Measurements from ENCODE around the gene RNF157. TPM values are rescaled to one million over a fixed set of nuclear protein-coding genes. Genes with fewer than 3 reads are reported as not detected.
"Not testable (repeated sequence)": the region's sequence is repeated elsewhere in the genome, so short reads cannot be mapped to it uniquely, and the experiment has no call there.

Gene RNF157
- total and polyA plus RNA-seq, 4 donors, result 0.36 to 3.8 (median 1.8) TPM

GRCh38 chr17:76248013-76248782 is 7.9 kb upstream of the RNF157 start:
- Histone ChIP-seq H3K36me3 (ENCODE audit: control insufficient read depth in 1 of 2, insufficient read depth in 2 of 2, low read length in 1 of 2) (no peaks in the 10 kb centered on the region), H3K27me3 (ENCODE audit: control insufficient read depth in 1 of 2, insufficient read depth in 2 of 2, low read length in 1 of 2) (peaks cover 0 to 2% of the 10 kb centered on the region in 2 donors), H3K4me3 (ENCODE audit: low read length in 2 of 2) (no peak overlapping the region), H3K4me1 (ENCODE audit: control insufficient read depth in 1 of 2, insufficient read depth in 2 of 2, low read length in 2 of 2) (no peaks in the 10 kb centered on the region), H3K27ac (ENCODE audit: low read depth in 1 of 2, low read length in 2 of 2) (no peak overlapping the region), H3K9me3 (ENCODE audit: control insufficient read depth, low read length) (peaks cover 2% of the 10 kb centered on the region)
- DNase-seq (peak in 1 of 2 donors; percentile 23), ATAC-seq (ENCODE audit: low FRiP score) (no peak)
- intact Hi-C loops (cut with DNase I), result no loop called here
- 76 to 77% methylated on average over 11 of the region's 11 CpGs for WGBS, 2 donors

- no peaks in the 10 kb centered on the region for H3K36me3 ChIP-seq (ENCODE audit: control insufficient read depth in 1 of 2, insufficient read depth in 2 of 2, low read length in 1 of 2)
- H3K4me3 ChIP-seq (ENCODE audit: low read length in 2 of 2), result no peak overlapping the region
- no peaks in the 10 kb centered on the region for H3K4me1 ChIP-seq (ENCODE audit: control insufficient read depth in 1 of 2, insufficient read depth in 2 of 2, low read length in 2 of 2)
- no peak overlapping the region for H3K27ac ChIP-seq (ENCODE audit: low read depth in 1 of 2, low read length in 2 of 2)
- DNase-seq (no peak), ATAC-seq (ENCODE audit: low FRiP score) (no peak)
- peaks cover 0 to 2% of the 10 kb centered on the region in 2 donors for H3K27me3 ChIP-seq (ENCODE audit: control insufficient read depth in 1 of 2, insufficient read depth in 2 of 2, low read length in 1 of 2)
- 90 to 93% methylated on average over 8 of the region's 8 CpGs for WGBS, 2 donors
- intact Hi-C loops (cut with DNase I), result no loop called here
- H3K9me3 ChIP-seq (ENCODE audit: control insufficient read depth, low read length), result peaks cover 2% of the 10 kb centered on the region
Measured at GRCh38 chr17:76247304-76247703, 7.0 kb upstream of the RNF157 start.

GRCh38 chr17:76246080-76247066 is 6.1 kb upstream of the RNF157 start:
- Histone ChIP-seq H3K4me1 (ENCODE audit: control insufficient read depth in 1 of 2, insufficient read depth in 2 of 2, low read length in 2 of 2) (no peaks in the 10 kb centered on the region), H3K27me3 (ENCODE audit: control insufficient read depth in 1 of 2, insufficient read depth in 2 of 2, low read length in 1 of 2) (peaks cover 0 to 2% of the 10 kb centered on the region in 2 donors), H3K36me3 (ENCODE audit: control insufficient read depth in 1 of 2, insufficient read depth in 2 of 2, low read length in 1 of 2) (no peaks in the 10 kb centered on the region), H3K27ac (ENCODE audit: low read depth in 1 of 2, low read length in 2 of 2) (no peak overlapping the region), H3K9me3 (ENCODE audit: control insufficient read depth, low read length) (peaks cover 2% of the 10 kb centered on the region), H3K4me3 (ENCODE audit: low read length in 2 of 2) (no peak overlapping the region)
- 71 to 74% methylated on average over 7 of the region's 7 CpGs for WGBS, 2 donors
- ATAC-seq (ENCODE audit: low FRiP score) (no peak), DNase-seq (peak in 1 of 2 donors; percentile 22)
- intact Hi-C loops (cut with DNase I), result no loop called here

- 93 to 96% methylated on average over 8 of the region's 8 CpGs for WGBS, 2 donors
- not testable (repeated sequence) for H3K4me3 ChIP-seq (ENCODE audit: low read length in 2 of 2); H3K9me3 ChIP-seq (ENCODE audit: control insufficient read depth, low read length); ATAC-seq (ENCODE audit: low FRiP score); H3K27me3 ChIP-seq (ENCODE audit: control insufficient read depth in 1 of 2, insufficient read depth in 2 of 2, low read length in 1 of 2); H3K4me1 ChIP-seq (ENCODE audit: control insufficient read depth in 1 of 2, insufficient read depth in 2 of 2, low read length in 2 of 2); H3K27ac ChIP-seq (ENCODE audit: low read depth in 1 of 2, low read length in 2 of 2); H3K36me3 ChIP-seq (ENCODE audit: control insufficient read depth in 1 of 2, insufficient read depth in 2 of 2, low read length in 1 of 2)
- intact Hi-C loops (cut with DNase I), result loop anchor here in 1 of 2 donors (5.0 kb wide), 1 partner anchor 33 kb away; no protein-coding TSS in a partner anchor
- DNase-seq, result peak in 1 of 2 donors; percentile 43
Measured at GRCh38 chr17:76244721-76245120, 4.4 kb upstream of the RNF157 start.

- Histone ChIP-seq H3K4me1 (ENCODE audit: control insufficient read depth in 1 of 2, insufficient read depth in 2 of 2, low read length in 2 of 2) (no peaks in the 10 kb centered on the region), H3K27me3 (ENCODE audit: control insufficient read depth in 1 of 2, insufficient read depth in 2 of 2, low read length in 1 of 2) (peaks cover 0 to 2% of the 10 kb centered on the region in 2 donors), H3K27ac (ENCODE audit: low read depth in 1 of 2, low read length in 2 of 2) (no peak overlapping the region), H3K36me3 (ENCODE audit: control insufficient read depth in 1 of 2, insufficient read depth in 2 of 2, low read length in 1 of 2) (no peaks in the 10 kb centered on the region), H3K4me3 (ENCODE audit: low read length in 2 of 2) (no peak overlapping the region), H3K9me3 (ENCODE audit: control insufficient read depth, low read length) (peaks cover 2% of the 10 kb centered on the region)
- ATAC-seq (ENCODE audit: low FRiP score), result no peak
- DNase-seq, result peak in 1 of 2 donors; percentile 52
- 80 to 81% methylated on average over 12 of the region's 12 CpGs for WGBS, 2 donors
- intact Hi-C loops (cut with DNase I), result loop anchor here in 1 of 2 donors (5.0 kb wide), 1 partner anchor 33 kb away; no protein-coding TSS in a partner anchor
Measured at GRCh38 chr17:76243826-76244679, 3.8 kb upstream of the RNF157 start.

GRCh38 chr17:76241691-76242255 is 1.5 kb upstream of the RNF157 start:
- intact Hi-C loops (cut with DNase I), result loop anchor here in 1 of 2 donors (5.0 kb wide), 1 partner anchor 36 kb away; no protein-coding TSS in a partner anchor
- peaks cover 0 to 2% of the 10 kb centered on the region in 2 donors for H3K27me3 ChIP-seq (ENCODE audit: control insufficient read depth in 1 of 2, insufficient read depth in 2 of 2, low read length in 1 of 2)
- H3K36me3 ChIP-seq (ENCODE audit: control insufficient read depth in 1 of 2, insufficient read depth in 2 of 2, low read length in 1 of 2), result no peaks in the 10 kb centered on the region
- H3K4me3 ChIP-seq (ENCODE audit: low read length in 2 of 2), result no peak overlapping the region
- DNase-seq (peak in 1 of 2 donors; percentile 48), ATAC-seq (ENCODE audit: low FRiP score) (no peak)
- peaks cover 2% of the 10 kb centered on the region for H3K9me3 ChIP-seq (ENCODE audit: control insufficient read depth, low read length)
- 94 to 96% methylated on average over 15 of the region's 15 CpGs for WGBS, 2 donors
- H3K4me1 ChIP-seq (ENCODE audit: control insufficient read depth in 1 of 2, insufficient read depth in 2 of 2, low read length in 2 of 2), result no peaks in the 10 kb centered on the region
- H3K27ac ChIP-seq (ENCODE audit: low read depth in 1 of 2, low read length in 2 of 2), result no peak overlapping the region

GRCh38 chr17:76241204-76241538 is 878 bp upstream of the RNF157 start:
- Histone ChIP-seq H3K4me3 (ENCODE audit: low read length in 2 of 2) (peak overlapping the region in 1 of 2 donors; percentile 84), H3K27ac (ENCODE audit: low read depth in 1 of 2, low read length in 2 of 2) (no peak overlapping the region), H3K27me3 (ENCODE audit: control insufficient read depth in 1 of 2, insufficient read depth in 2 of 2, low read length in 1 of 2) (no peaks in the 10 kb centered on the region), H3K4me1 (ENCODE audit: control insufficient read depth in 1 of 2, insufficient read depth in 2 of 2, low read length in 2 of 2) (no peaks in the 10 kb centered on the region), H3K9me3 (ENCODE audit: control insufficient read depth, low read length) (no peaks in the 10 kb centered on the region), H3K36me3 (ENCODE audit: control insufficient read depth in 1 of 2, insufficient read depth in 2 of 2, low read length in 1 of 2) (no peaks in the 10 kb centered on the region)
- intact Hi-C loops (cut with DNase I), result loop anchor here in 1 of 2 donors (5.0 kb wide), 1 partner anchor 36 kb away; no protein-coding TSS in a partner anchor
- 4 to 8% methylated on average over 12 of the region's 12 CpGs for WGBS, 2 donors
- DNase-seq (peak in 1 of 2 donors; percentile 63), ATAC-seq (ENCODE audit: low FRiP score) (peak; percentile 59)

Data from aorta (tissue), 5 donors.